ENCODE results near the gene MAP4K5.
"Not testable (repeated sequence)": the region's sequence is repeated elsewhere in the genome, so short reads cannot be mapped to it uniquely, and the experiment has no call there.

The MAP4K5 gene

GRCh38 chr14:50552796-50553195 is 20.4 kb upstream of the MAP4K5 start:
- not testable (repeated sequence) for H3K4me3 ChIP-seq (ENCODE audit: insufficient read depth, low read depth, low read length, poor library complexity, severe bottlenecking); H3K4me1 ChIP-seq (ENCODE audit: control insufficient read depth, insufficient read depth, low read length, poor library complexity, severe bottlenecking); H3K9me3 ChIP-seq (ENCODE audit: control insufficient read depth, low read length); DNase-seq; H3K36me3 ChIP-seq (ENCODE audit: control insufficient read depth, insufficient read depth, low read length); H3K27me3 ChIP-seq (replicated peaks; ENCODE audit: control insufficient read depth, insufficient read depth, low read length, poor library complexity, severe bottlenecking); H3K27ac ChIP-seq (ENCODE audit: insufficient read depth, low read length, poor library complexity, severe bottlenecking)

- Histone ChIP-seq H3K4me1 (ENCODE audit: control insufficient read depth, insufficient read depth, low read length, poor library complexity, severe bottlenecking) (no peaks in the 10 kb centered on the region), H3K27ac (ENCODE audit: insufficient read depth, low read length, poor library complexity, severe bottlenecking) (no peak overlapping the region), H3K36me3 (ENCODE audit: control insufficient read depth, insufficient read depth, low read length) (no peaks in the 10 kb centered on the region), H3K9me3 (ENCODE audit: control insufficient read depth, low read length) (no peaks in the 10 kb centered on the region), H3K4me3 (ENCODE audit: insufficient read depth, low read depth, low read length, poor library complexity, severe bottlenecking) (no peak overlapping the region), H3K27me3 (replicated peaks; ENCODE audit: control insufficient read depth, insufficient read depth, low read length, poor library complexity, severe bottlenecking) (peaks cover 4% of the 10 kb centered on the region)
- DNase-seq: no peak
Measured at GRCh38 chr14:50551877-50552276, 19.5 kb upstream of the MAP4K5 start.

- Histone ChIP-seq H3K36me3 (ENCODE audit: control insufficient read depth, insufficient read depth, low read length) (no peaks in the 10 kb centered on the region), H3K4me3 (ENCODE audit: insufficient read depth, low read depth, low read length, poor library complexity, severe bottlenecking) (no peak overlapping the region), H3K27me3 (replicated peaks; ENCODE audit: control insufficient read depth, insufficient read depth, low read length, poor library complexity, severe bottlenecking) (no peaks in the 10 kb centered on the region), H3K27ac (ENCODE audit: insufficient read depth, low read length, poor library complexity, severe bottlenecking) (no peak overlapping the region), H3K9me3 (ENCODE audit: control insufficient read depth, low read length) (no peaks in the 10 kb centered on the region), H3K4me1 (ENCODE audit: control insufficient read depth, insufficient read depth, low read length, poor library complexity, severe bottlenecking) (no peaks in the 10 kb centered on the region)
- no peak for DNase-seq
Measured at GRCh38 chr14:50550294-50550693, 17.9 kb upstream of the MAP4K5 start.

GRCh38 chr14:50545618-50546017 is 13.2 kb upstream of the MAP4K5 start:
- peaks cover 4% of the 10 kb centered on the region for H3K4me1 ChIP-seq (ENCODE audit: control insufficient read depth, insufficient read depth, low read length, poor library complexity, severe bottlenecking)
- no peak overlapping the region for H3K4me3 ChIP-seq (ENCODE audit: insufficient read depth, low read depth, low read length, poor library complexity, severe bottlenecking)
- no peak for DNase-seq
- H3K27ac ChIP-seq (ENCODE audit: insufficient read depth, low read length, poor library complexity, severe bottlenecking): no peak overlapping the region
- H3K9me3 ChIP-seq (ENCODE audit: control insufficient read depth, low read length): no peaks in the 10 kb centered on the region
- H3K27me3 ChIP-seq (replicated peaks; ENCODE audit: control insufficient read depth, insufficient read depth, low read length, poor library complexity, severe bottlenecking): no peaks in the 10 kb centered on the region
- H3K36me3 ChIP-seq (ENCODE audit: control insufficient read depth, insufficient read depth, low read length): no peaks in the 10 kb centered on the region

GRCh38 chr14:50544911-50545310 is 12.5 kb upstream of the MAP4K5 start:
- peaks cover 4% of the 10 kb centered on the region for H3K4me1 ChIP-seq (ENCODE audit: control insufficient read depth, insufficient read depth, low read length, poor library complexity, severe bottlenecking)
- no peaks in the 10 kb centered on the region for H3K36me3 ChIP-seq (ENCODE audit: control insufficient read depth, insufficient read depth, low read length)
- H3K9me3 ChIP-seq (ENCODE audit: control insufficient read depth, low read length): no peaks in the 10 kb centered on the region
- H3K27ac ChIP-seq (ENCODE audit: insufficient read depth, low read length, poor library complexity, severe bottlenecking): no peak overlapping the region
- DNase-seq: no peak
- no peak overlapping the region for H3K4me3 ChIP-seq (ENCODE audit: insufficient read depth, low read depth, low read length, poor library complexity, severe bottlenecking)
- no peaks in the 10 kb centered on the region for H3K27me3 ChIP-seq (replicated peaks; ENCODE audit: control insufficient read depth, insufficient read depth, low read length, poor library complexity, severe bottlenecking)

- Histone ChIP-seq H3K4me1 (ENCODE audit: control insufficient read depth, insufficient read depth, low read length, poor library complexity, severe bottlenecking) (peaks cover 4% of the 10 kb centered on the region), H3K27ac (ENCODE audit: insufficient read depth, low read length, poor library complexity, severe bottlenecking) (no peak overlapping the region), H3K27me3 (replicated peaks; ENCODE audit: control insufficient read depth, insufficient read depth, low read length, poor library complexity, severe bottlenecking) (no peaks in the 10 kb centered on the region), H3K36me3 (ENCODE audit: control insufficient read depth, insufficient read depth, low read length) (no peaks in the 10 kb centered on the region), H3K4me3 (ENCODE audit: insufficient read depth, low read depth, low read length, poor library complexity, severe bottlenecking) (no peak overlapping the region), H3K9me3 (ENCODE audit: control insufficient read depth, low read length) (no peaks in the 10 kb centered on the region)
- peak in 1 of 3 donors; percentile 18 for DNase-seq
Measured at GRCh38 chr14:50542941-50543418, 10.6 kb upstream of the MAP4K5 start.

- Histone ChIP-seq H3K4me3 (ENCODE audit: insufficient read depth, low read depth, low read length, poor library complexity, severe bottlenecking) (no peak overlapping the region), H3K27ac (ENCODE audit: insufficient read depth, low read length, poor library complexity, severe bottlenecking) (no peak overlapping the region), H3K36me3 (ENCODE audit: control insufficient read depth, insufficient read depth, low read length) (no peaks in the 10 kb centered on the region), H3K27me3 (replicated peaks; ENCODE audit: control insufficient read depth, insufficient read depth, low read length, poor library complexity, severe bottlenecking) (no peaks in the 10 kb centered on the region), H3K9me3 (ENCODE audit: control insufficient read depth, low read length) (no peaks in the 10 kb centered on the region), H3K4me1 (ENCODE audit: control insufficient read depth, insufficient read depth, low read length, poor library complexity, severe bottlenecking) (peaks cover 4% of the 10 kb centered on the region)
- no peak for DNase-seq
Measured at GRCh38 chr14:50541159-50541567, 8.8 kb upstream of the MAP4K5 start.

- Histone ChIP-seq H3K36me3 (ENCODE audit: control insufficient read depth, insufficient read depth, low read length) (no peaks in the 10 kb centered on the region), H3K4me3 (ENCODE audit: insufficient read depth, low read depth, low read length, poor library complexity, severe bottlenecking) (no peak overlapping the region), H3K27me3 (replicated peaks; ENCODE audit: control insufficient read depth, insufficient read depth, low read length, poor library complexity, severe bottlenecking) (no peaks in the 10 kb centered on the region), H3K9me3 (ENCODE audit: control insufficient read depth, low read length) (no peaks in the 10 kb centered on the region), H3K4me1 (ENCODE audit: control insufficient read depth, insufficient read depth, low read length, poor library complexity, severe bottlenecking) (peaks cover 4% of the 10 kb centered on the region), H3K27ac (ENCODE audit: insufficient read depth, low read length, poor library complexity, severe bottlenecking) (no peak overlapping the region)
- DNase-seq: no peak
Measured at GRCh38 chr14:50539051-50539450, 6.7 kb upstream of the MAP4K5 start.

- H3K9me3 ChIP-seq (ENCODE audit: control insufficient read depth, low read length); H3K27me3 ChIP-seq (replicated peaks; ENCODE audit: control insufficient read depth, insufficient read depth, low read length, poor library complexity, severe bottlenecking); H3K36me3 ChIP-seq (ENCODE audit: control insufficient read depth, insufficient read depth, low read length); H3K4me1 ChIP-seq (ENCODE audit: control insufficient read depth, insufficient read depth, low read length, poor library complexity, severe bottlenecking); H3K4me3 ChIP-seq (ENCODE audit: insufficient read depth, low read depth, low read length, poor library complexity, severe bottlenecking); H3K27ac ChIP-seq (ENCODE audit: insufficient read depth, low read length, poor library complexity, severe bottlenecking); DNase-seq: not testable (repeated sequence)
Measured at GRCh38 chr14:50538034-50538433, 5.7 kb upstream of the MAP4K5 start.

- Histone ChIP-seq H3K9me3 (ENCODE audit: control insufficient read depth, low read length) (no peaks in the 10 kb centered on the region), H3K4me3 (ENCODE audit: insufficient read depth, low read depth, low read length, poor library complexity, severe bottlenecking) (no peak overlapping the region), H3K36me3 (ENCODE audit: control insufficient read depth, insufficient read depth, low read length) (no peaks in the 10 kb centered on the region), H3K27ac (ENCODE audit: insufficient read depth, low read length, poor library complexity, severe bottlenecking) (no peak overlapping the region), H3K27me3 (replicated peaks; ENCODE audit: control insufficient read depth, insufficient read depth, low read length, poor library complexity, severe bottlenecking) (no peaks in the 10 kb centered on the region), H3K4me1 (ENCODE audit: control insufficient read depth, insufficient read depth, low read length, poor library complexity, severe bottlenecking) (peaks cover 7% of the 10 kb centered on the region)
- DNase-seq: no peak
Measured at GRCh38 chr14:50534997-50535396, 2.6 kb upstream of the MAP4K5 start.

GRCh38 chr14:50534416-50534815 is 2.0 kb upstream of the MAP4K5 start:
- no peaks in the 10 kb centered on the region for H3K36me3 ChIP-seq (ENCODE audit: control insufficient read depth, insufficient read depth, low read length)
- DNase-seq: no peak
- H3K4me1 ChIP-seq (ENCODE audit: control insufficient read depth, insufficient read depth, low read length, poor library complexity, severe bottlenecking): peaks cover 7% of the 10 kb centered on the region
- no peak overlapping the region for H3K4me3 ChIP-seq (ENCODE audit: insufficient read depth, low read depth, low read length, poor library complexity, severe bottlenecking)
- H3K27ac ChIP-seq (ENCODE audit: insufficient read depth, low read length, poor library complexity, severe bottlenecking): no peak overlapping the region
- no peaks in the 10 kb centered on the region for H3K27me3 ChIP-seq (replicated peaks; ENCODE audit: control insufficient read depth, insufficient read depth, low read length, poor library complexity, severe bottlenecking)
- no peaks in the 10 kb centered on the region for H3K9me3 ChIP-seq (ENCODE audit: control insufficient read depth, low read length)
